ENCODE measurements around the gene AVPR1B. TPM values are rescaled to one million over a fixed set of nuclear protein-coding genes. Genes with fewer than 3 reads are reported as not detected.

The AVPR1B gene
- total RNA-seq, 1 donor = not detected

DNA sequence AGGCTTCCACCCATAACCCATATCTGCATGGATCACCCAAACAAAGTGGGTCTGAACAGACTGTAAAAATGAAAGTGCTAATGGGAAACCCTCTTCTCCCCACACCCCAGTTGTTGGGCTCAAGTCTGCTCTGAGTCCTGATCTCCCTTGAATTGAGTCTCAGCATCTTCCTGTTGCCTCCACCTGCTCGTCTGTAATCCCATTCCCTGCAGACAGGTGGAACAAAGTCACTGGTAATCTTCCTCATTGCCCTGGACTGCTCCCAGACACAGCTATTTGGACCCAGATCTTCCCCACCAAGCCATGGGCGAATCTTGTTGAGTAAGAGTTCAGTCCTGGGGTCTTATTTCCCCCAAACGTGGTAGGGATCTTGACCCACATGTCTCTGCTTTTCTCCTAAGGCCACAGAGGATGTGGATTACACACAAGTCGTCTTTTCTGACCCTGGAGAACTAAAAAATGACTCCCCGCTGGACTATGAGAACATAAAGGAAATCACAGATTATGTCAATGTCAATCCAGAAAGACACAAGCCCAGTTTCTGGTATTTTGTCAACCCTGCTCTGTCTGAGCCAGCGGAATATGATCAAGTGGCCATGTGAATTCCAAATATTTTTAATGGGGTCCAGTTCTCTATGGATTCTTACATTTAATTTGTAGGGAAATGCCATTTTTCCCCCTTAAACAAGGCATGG lies 15.7 kb downstream of the AVPR1B start:
- TF ChIP-seq, protein P1, sequence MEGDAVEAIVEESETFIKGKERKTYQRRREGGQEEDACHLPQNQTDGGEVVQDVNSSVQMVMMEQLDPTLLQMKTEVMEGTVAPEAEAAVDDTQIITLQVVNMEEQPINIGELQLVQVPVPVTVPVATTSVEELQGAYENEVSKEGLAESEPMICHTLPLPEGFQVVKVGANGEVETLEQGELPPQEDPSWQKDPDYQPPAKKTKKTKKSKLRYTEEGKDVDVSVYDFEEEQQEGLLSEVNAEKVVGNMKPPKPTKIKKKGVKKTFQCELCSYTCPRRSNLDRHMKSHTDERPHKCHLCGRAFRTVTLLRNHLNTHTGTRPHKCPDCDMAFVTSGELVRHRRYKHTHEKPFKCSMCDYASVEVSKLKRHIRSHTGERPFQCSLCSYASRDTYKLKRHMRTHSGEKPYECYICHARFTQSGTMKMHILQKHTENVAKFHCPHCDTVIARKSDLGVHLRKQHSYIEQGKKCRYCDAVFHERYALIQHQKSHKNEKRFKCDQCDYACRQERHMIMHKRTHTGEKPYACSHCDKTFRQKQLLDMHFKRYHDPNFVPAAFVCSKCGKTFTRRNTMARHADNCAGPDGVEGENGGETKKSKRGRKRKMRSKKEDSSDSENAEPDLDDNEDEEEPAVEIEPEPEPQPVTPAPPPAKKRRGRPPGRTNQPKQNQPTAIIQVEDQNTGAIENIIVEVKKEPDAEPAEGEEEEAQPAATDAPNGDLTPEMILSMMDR (IDR thresholded peaks at IDR 0.05; ENCODE audit: insufficient read depth, low read depth, low read length) = no peak
- DNase-seq (ENCODE audit: low read depth) = no peak
- no peak overlapping the region for H3K4me3 ChIP-seq (ENCODE audit: low read depth, low read length)

DNA sequence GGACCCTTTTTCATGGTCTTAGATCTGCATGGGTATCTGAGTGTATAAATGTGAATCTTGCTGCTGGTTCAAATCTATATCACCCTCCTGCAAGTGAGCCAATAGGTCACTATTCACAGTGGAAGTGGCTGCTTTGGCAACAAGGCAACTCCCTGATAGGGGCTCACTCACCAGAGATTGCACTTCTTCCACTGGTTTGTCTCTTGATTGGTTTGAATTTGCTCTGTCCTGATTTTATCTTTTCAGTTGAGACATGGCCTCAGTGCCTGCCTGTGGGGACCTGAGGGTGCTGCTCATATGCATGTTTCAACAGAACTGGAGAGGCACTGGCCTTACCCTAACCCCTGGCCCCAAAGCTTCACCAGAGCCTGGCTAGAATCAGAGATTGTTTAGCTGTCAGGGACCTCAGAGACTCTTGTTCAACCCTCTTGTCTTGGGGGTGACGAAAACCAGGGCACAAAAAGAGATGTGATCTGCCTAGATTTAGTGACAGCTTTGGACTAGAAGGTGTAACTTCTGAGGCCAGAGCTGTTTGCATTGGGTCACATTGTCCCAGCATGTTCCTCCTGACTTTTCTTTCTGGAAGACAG lies 16.9 kb downstream of the AVPR1B start:
- TF ChIP-seq, protein P1 (IDR thresholded peaks at IDR 0.05; ENCODE audit: insufficient read depth, low read depth, low read length) = no peak
- DNase-seq (ENCODE audit: low read depth) = no peak
- no peak overlapping the region for H3K4me3 ChIP-seq (ENCODE audit: low read depth, low read length)

DNA sequence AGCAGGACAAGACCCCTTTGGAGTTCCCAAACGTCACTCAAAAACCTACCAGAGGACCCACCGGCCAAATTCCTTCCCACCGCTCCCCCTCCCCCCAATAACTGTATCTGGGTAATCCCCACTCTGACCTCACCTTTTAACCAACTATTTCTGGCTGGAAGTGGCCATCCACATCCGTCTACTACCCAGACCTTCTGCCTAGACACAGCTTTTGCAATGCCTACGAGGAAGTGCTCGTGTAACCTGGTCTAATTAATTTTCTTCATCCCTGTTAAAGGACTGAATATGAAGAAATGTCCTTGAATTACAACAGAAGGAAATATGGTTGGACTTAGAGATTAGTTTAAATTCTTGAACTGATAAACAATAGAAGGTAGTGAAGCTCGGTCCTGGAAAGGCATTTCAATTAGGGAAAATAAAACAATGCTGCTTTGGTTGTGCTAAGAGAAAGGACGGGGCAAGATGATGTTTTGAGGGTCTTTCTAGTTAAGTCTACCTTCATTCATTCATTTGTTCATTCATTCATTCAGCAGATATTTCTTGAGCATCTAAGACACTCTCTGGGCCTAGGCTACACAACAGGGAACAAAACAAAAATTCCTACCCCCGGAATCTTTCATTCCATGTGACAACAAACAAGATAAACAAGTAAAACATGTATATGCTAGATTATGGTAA lies 18.8 kb downstream of the AVPR1B start:
- H3K4me3 ChIP-seq (ENCODE audit: low read depth, low read length) = no peak overlapping the region
- no peak for DNase-seq (ENCODE audit: low read depth)
- TF ChIP-seq, protein P1 (IDR thresholded peaks at IDR 0.05; ENCODE audit: insufficient read depth, low read depth, low read length) = no peak

DNA sequence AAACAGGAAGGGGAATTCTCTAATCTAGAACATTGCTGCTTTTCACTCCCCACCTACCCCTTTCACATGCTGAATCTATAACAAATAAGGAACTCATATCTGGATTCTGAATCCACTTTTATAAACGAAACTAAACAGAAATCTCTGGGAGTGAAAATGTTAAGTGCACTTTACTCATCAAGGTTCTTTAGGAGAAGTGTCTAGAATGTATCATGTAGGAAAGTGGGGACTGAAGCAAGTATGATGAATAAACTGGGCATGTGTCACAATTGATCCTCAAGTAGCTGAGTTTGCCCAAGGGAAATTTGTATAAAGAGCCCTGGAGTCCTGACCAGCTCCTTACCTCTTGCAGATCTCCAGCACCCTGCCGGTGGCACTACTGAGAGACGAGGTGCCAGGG lies 19.8 kb downstream of the AVPR1B start:
- DNase-seq (ENCODE audit: low read depth) = no peak
- H3K4me3 ChIP-seq (ENCODE audit: low read depth, low read length) = no peak overlapping the region
- TF ChIP-seq, protein P1 (IDR thresholded peaks at IDR 0.05; ENCODE audit: insufficient read depth, low read depth, low read length) = no peak

DNA sequence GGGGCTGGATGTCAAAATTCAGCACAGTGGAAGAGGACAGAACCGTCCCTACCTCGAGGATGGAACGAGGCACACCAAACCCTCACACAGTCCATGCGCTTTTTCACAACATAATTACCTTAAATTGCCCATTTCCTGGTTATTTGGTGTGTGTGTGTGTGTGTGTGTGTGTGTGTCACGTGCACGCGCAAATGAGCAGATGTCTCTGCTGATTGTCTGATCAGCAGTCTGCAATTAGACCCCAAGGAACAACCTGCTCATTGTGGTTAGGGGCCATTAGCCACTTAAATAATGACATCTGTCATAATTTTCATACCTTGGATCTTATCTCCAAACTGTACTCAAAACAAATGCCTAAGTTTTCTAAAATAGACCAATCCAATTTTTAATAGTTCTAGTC lies 23.2 kb downstream of the AVPR1B start:
- no peak for DNase-seq (ENCODE audit: low read depth)
- TF ChIP-seq, protein P1 (IDR thresholded peaks at IDR 0.05; ENCODE audit: insufficient read depth, low read depth, low read length) = no peak
- H3K4me3 ChIP-seq (ENCODE audit: low read depth, low read length) = no peak overlapping the region

DNA sequence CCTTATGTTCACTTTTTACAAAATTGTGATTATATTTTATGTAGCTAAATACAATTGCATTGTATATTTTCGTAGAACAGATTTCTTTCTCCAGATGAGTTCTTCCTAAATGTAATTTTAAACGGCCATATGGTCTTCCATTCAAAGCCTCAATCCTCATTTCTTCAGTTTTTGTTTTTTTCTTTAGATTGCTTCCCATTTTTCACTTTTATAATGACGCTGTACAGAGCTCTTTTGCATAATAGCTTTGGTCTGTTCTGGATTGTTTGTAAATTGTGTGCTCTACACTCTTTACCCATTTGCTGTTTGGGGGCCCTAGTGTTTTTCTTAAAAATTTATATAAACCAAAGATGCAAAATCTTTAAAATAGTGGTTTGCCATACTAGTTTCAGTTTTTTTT lies 27.8 kb downstream of the AVPR1B start:
- no peak for DNase-seq (ENCODE audit: low read depth)
- TF ChIP-seq, protein P1 (IDR thresholded peaks at IDR 0.05; ENCODE audit: insufficient read depth, low read depth, low read length) = no peak
- H3K4me3 ChIP-seq (ENCODE audit: low read depth, low read length) = no peak overlapping the region
